Stomach (tissue), 9 donors: Measurements from ENCODE around the gene CAPN3. TPM values are rescaled to one million over a fixed set of nuclear protein-coding genes. Genes with fewer than 3 reads are reported as not detected.

Experiments
- DNase-seq, 2 donors: peaks; one replicate each; pipeline versions ENCODE4 v3.0.0 to v3.0.0-alpha.2; 2013 to 2019
- H3K27ac ChIP-seq, 5 donors: fragments of 200-600 bp in 4 of 5; sonication (generic) in 4 of 5; one replicate each; pipeline ENCODE4 v1.5.1; 2013 to 2019; ENCODE audit warnings: mild to moderate bottlenecking in 1 of 5, moderate library complexity in 1 of 5
- H3K27me3 ChIP-seq, 3 donors: fragments of 200-600 bp; sonication (generic); one replicate each; pipeline ENCODE4 v1.5.1; 2017 to 2019; ENCODE audit warnings: mixed run types in 1 of 3
- H3K36me3 ChIP-seq, 4 donors: fragments of 200-600 bp; sonication (generic); 1 replicate in 3 of 4; 2 replicates in 1 of 4; pipeline ENCODE4 v1.5.1; 2016 to 2019
- H3K4me1 ChIP-seq, 4 donors: fragments of 200-600 bp; sonication (generic); one replicate each; pipeline ENCODE4 v1.5.1; 2016 to 2019
- H3K4me3 ChIP-seq, 4 donors: fragments of 200-600 bp; sonication (generic) in 3 of 4; one replicate each; pipeline ENCODE4 v1.5.1; 2016 to 2019; ENCODE audit warnings: mild to moderate bottlenecking in 1 of 4
- H3K9me3 ChIP-seq, 4 donors: fragments of 200-600 bp; sonication (generic); one replicate each; pipeline ENCODE4 v1.5.1; 2016 to 2019
- EP300 ChIP-seq: sonication (generic); formaldehyde crosslinking; IDR thresholded peaks from one replicate; pipeline ENCODE4 v1.6.1; 2017; ENCODE audit warnings: antibody characterized with exemption
- POLR2A ChIP-seq, 4 donors: fragments of 450-650 bp; IDR thresholded peaks; one replicate each; pipeline ENCODE4 v1.6.1; 2016; ENCODE audit warnings: antibody characterized with exemption in 4 of 4, control low read depth in 2 of 4, mild to moderate bottlenecking in 1 of 4, moderate library complexity in 1 of 4
- POLR2AphosphoS5 ChIP-seq, 3 donors: sonication (generic); formaldehyde crosslinking; IDR thresholded peaks; one replicate each; pipeline ENCODE4 v1.6.1; 2016; ENCODE audit warnings: antibody characterized with exemption in 3 of 3
- WGBS, 5 donors: extraction: QIAGEN DNeasy Blood & Tissue Kit in 3 of 5; methylation state at CpG; one replicate each; pipeline versions ENCODE4 v1.1.5 to v1.1.7; 2013 to 2018; 5-methylcytosine and 5-hydroxymethylcytosine counted together
- intact Hi-C: fragments of 100-400 bp; cut with DNase I; formaldehyde crosslinking; loops from one replicate; pipeline ENCODE4 v1.15.1; 2023; ENCODE audit warnings: low total_unique reads
- polyA plus RNA-seq, 3 donors: library from polyadenylated mRNA; stranded (reverse); fragments of 200-250 nt; gene quantifications; one replicate each; pipeline ENCODE4 v1.2.3, GENCODE V29; 2013
- total RNA-seq, 5 donors: library from RNA; depleted of rRNA; stranded (reverse); fragments of >200 nt; gene quantifications; one replicate each; pipeline versions ENCODE4 v1.1.0 to v1.2.3, GENCODE V29; 2014 to 2016
- TF ChIP-seq, protein P1 (sequence below), 7 experiments: fragments of 450-650 bp in 4 of 7; fragments of 200-600 bp in 3 of 7; sonication (generic) in 3 of 7; IDR thresholded peaks; one replicate each; pipeline ENCODE4 v1.5.1; 2016 to 2019; ENCODE audit warnings: antibody characterized with exemption in 7 of 7, control low read depth in 2 of 7, mild to moderate bottlenecking in 1 of 7
- donor health status: healthy with polysubstance abuse.
- donor health status: Bipolar disorder and iron deficiency.
- donor health status: healthy.

The CAPN3 gene
- total and polyA plus RNA-seq, 8 donors, result 0.29 to 244 (median 10.9) TPM

GRCh38 chr15:42405863-42406482 lies 46.7 kb downstream of the CAPN3 start:
- WGBS, 5 donors, result 61 to 84% (median 66%) methylated on average over 6 of the region's 6 CpGs
- Histone ChIP-seq H3K4me3 (no peak overlapping the region), H3K4me1 (peaks cover 0 to 3% (median 0%) of the 10 kb centered on the region in 4 donors), H3K27me3 (no peaks in the 10 kb centered on the region), H3K9me3 (no peaks in the 10 kb centered on the region), H3K36me3 (peaks cover 6 to 46% (median 37%) of the 10 kb centered on the region in 4 donors), H3K27ac (no peak overlapping the region)
- intact Hi-C loops, result no loop called here
- no peak for DNase-seq
- TF ChIP-seq POLR2A (IDR thresholded peaks at IDR 0.05), result no peak
- TF ChIP-seq EP300, result no peak
- TF ChIP-seq, protein P1, sequence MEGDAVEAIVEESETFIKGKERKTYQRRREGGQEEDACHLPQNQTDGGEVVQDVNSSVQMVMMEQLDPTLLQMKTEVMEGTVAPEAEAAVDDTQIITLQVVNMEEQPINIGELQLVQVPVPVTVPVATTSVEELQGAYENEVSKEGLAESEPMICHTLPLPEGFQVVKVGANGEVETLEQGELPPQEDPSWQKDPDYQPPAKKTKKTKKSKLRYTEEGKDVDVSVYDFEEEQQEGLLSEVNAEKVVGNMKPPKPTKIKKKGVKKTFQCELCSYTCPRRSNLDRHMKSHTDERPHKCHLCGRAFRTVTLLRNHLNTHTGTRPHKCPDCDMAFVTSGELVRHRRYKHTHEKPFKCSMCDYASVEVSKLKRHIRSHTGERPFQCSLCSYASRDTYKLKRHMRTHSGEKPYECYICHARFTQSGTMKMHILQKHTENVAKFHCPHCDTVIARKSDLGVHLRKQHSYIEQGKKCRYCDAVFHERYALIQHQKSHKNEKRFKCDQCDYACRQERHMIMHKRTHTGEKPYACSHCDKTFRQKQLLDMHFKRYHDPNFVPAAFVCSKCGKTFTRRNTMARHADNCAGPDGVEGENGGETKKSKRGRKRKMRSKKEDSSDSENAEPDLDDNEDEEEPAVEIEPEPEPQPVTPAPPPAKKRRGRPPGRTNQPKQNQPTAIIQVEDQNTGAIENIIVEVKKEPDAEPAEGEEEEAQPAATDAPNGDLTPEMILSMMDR (IDR thresholded peaks at IDR 0.05), result no peak
- TF ChIP-seq POLR2AphosphoS5 (IDR thresholded peaks at IDR 0.05), result no peak

GRCh38 chr15:42408178-42408577 lies 48.9 kb downstream of the CAPN3 start:
- no peak for TF ChIP-seq EP300
- TF ChIP-seq POLR2AphosphoS5 (IDR thresholded peaks at IDR 0.05), result no peak
- TF ChIP-seq, protein P1 (IDR thresholded peaks at IDR 0.05), result no peak
- TF ChIP-seq POLR2A (IDR thresholded peaks at IDR 0.05), result no peak
- intact Hi-C loops, result no loop called here
- Histone ChIP-seq H3K4me3 (no peak overlapping the region), H3K27ac (no peak overlapping the region), H3K4me1 (peaks cover 0 to 3% (median 0%) of the 10 kb centered on the region in 4 donors), H3K9me3 (no peaks in the 10 kb centered on the region), H3K36me3 (peaks cover 20 to 51% (median 41%) of the 10 kb centered on the region in 4 donors), H3K27me3 (no peaks in the 10 kb centered on the region)
- WGBS, 5 donors, result 46 to 74% (median 52%) methylated on average over 4 of the region's 4 CpGs
- DNase-seq, result no peak

DNA sequence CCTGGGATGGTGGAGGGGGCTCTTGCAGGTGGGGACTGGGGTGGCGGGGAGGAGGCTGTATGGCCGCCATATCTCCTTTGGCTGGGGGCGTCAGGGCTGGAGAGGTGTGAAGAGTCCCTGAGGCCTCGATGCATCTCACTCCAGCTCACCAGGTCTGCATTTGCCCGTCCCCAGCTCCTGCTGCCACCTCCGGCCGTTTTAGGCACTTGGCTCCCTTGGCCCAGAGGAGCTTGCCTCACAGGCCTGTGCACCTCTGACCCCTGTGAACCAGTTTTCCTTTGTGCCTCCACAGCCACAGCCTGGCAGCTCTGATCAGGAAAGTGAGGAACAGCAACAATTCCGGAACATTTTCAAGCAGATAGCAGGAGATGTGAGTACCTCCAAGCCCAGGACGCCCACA lies 49.7 kb downstream of the CAPN3 start:
- intact Hi-C loops, result no loop called here
- 77 to 87% (median 82%) methylated on average over 8 to 9 of the region's 9 CpGs for WGBS, 5 donors
- no peaks in the 10 kb centered on the region for H3K27me3 ChIP-seq
- H3K36me3 ChIP-seq, result peaks cover 20 to 55% (median 44%) of the 10 kb centered on the region in 4 donors
- H3K27ac ChIP-seq, result no peak overlapping the region
- DNase-seq, result no peak
- TF ChIP-seq, protein P1 (IDR thresholded peaks at IDR 0.05), result no peak
- no peak for TF ChIP-seq POLR2A (IDR thresholded peaks at IDR 0.05)
- no peak for TF ChIP-seq POLR2AphosphoS5 (IDR thresholded peaks at IDR 0.05)
- TF ChIP-seq EP300, result no peak
- peaks cover 0 to 8% (median 0%) of the 10 kb centered on the region in 4 donors for H3K4me1 ChIP-seq
- no peak overlapping the region for H3K4me3 ChIP-seq
- no peaks in the 10 kb centered on the region for H3K9me3 ChIP-seq

- DNase-seq, result no peak
- TF ChIP-seq, protein P1 (IDR thresholded peaks at IDR 0.05), result no peak
- no peak for TF ChIP-seq EP300
- Histone ChIP-seq H3K9me3 (no peaks in the 10 kb centered on the region), H3K27me3 (no peaks in the 10 kb centered on the region), H3K27ac (no peak overlapping the region), H3K4me3 (no peak overlapping the region), H3K36me3 (peaks cover 37 to 83% (median 71%) of the 10 kb centered on the region in 4 donors), H3K4me1 (peaks cover 0 to 10% (median 0%) of the 10 kb centered on the region in 4 donors)
- intact Hi-C loops, result no loop called here
- WGBS, 5 donors, result 94 to 100% (median 97%) methylated on average over 7 of the region's 7 CpGs
Measured at GRCh38 chr15:42411884-42412283, 52.6 kb downstream of the CAPN3 start.
